Stimulated activated CD4-positive, alpha-beta T cell treated with anti-CD3 and anti-CD28 coated beads, Interleukin-1b, Interleukin-23, amount 100 ng/mL, for 1 hour (primary cell): ENCODE data around the gene RPP30.

Source experiments
- DNase-seq, 2 donors: peaks; one replicate each; pipeline ENCODE4 v3.0.0-alpha.2; 2020; ENCODE audit warnings: low read depth in 2 of 2

RPP30 gene

GRCh38 chr10:90916392-90917237 is 44.8 kb downstream of the RPP30 start:
- DNase-seq = no peak

DNA sequence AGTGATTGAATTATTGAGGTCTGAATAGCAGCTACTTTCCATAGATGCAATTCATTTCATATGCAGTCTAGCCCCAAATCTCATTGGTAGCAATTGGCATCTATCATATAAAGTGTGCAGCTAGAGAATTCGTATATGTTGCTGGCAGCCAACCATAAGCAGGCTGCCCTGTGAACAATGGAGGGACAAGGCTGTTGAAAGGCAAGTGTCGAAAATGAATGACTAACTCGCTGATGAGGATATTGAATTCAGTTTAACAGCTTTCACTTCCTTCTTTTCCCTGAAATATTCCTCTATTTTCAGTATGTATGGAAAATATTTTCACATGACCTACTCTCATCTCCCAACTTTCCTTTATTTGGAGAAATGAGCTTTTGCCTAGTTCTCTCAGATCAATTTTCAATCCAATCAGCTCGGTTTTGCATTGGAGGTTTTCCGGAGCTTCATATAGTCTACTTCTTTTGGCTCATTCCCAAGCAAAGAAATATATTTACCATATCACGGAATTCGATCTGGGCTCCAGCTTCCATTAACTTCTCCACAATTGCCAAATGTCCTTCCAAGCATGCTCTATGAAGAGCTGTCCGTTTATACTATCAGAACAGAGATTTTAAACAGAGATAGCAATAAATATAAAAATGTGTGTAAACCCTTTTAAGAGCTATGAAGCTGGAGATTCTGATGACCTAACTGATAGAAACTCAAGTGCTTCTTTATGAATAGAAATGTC is 45.6 kb downstream of the RPP30 start:
- DNase-seq = no peak

DNA sequence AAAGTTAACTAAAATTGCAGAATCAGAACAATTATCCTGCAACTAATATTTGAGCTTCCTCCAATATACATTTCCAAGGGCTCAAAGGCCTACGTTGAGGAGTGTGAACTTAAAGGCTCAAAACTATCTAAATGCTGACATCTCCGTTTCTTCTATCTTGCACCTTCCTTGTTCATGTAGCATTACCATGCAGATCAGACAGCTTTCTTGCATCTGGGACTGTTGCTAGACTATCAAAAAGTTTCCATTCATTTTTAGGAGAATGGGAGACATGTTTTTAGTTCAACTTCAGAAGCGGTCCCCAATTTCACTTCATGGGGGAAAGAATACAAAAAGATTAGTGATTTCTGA is 46.2 kb downstream of the RPP30 start:
- DNase-seq = no peak

- no peak for DNase-seq
Observed at GRCh38 chr10:90919683-90920574, 48.2 kb downstream of the RPP30 start.

- DNase-seq = no peak
Observed at GRCh38 chr10:90920986-90921666, 49.4 kb downstream of the RPP30 start, which contains the start of gene ANKRD1. ANKRD1 (minus strand) TSS chr10:90921087; CDS start chr10:90921027, 60 bp downstream.

DNA sequence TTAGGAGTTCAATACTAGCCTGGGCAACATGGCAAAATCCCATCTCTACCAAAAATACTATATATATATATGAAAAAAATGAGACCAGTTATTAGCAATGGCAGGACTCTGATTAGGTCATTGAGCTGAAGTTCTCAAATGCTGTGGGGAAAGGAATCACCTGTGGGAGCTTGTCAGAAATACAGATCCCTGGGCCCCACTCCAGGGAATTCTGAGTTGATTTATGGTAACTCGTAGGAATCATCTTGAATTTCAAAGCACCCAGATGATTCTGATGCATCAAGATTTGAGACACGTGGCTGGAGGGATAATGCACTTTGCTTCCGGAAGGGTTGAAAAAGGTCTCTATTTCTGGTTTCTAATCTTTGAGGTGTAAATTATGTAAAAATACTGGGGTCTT is 50.1 kb downstream of the RPP30 start:
- no peak for DNase-seq

DNA sequence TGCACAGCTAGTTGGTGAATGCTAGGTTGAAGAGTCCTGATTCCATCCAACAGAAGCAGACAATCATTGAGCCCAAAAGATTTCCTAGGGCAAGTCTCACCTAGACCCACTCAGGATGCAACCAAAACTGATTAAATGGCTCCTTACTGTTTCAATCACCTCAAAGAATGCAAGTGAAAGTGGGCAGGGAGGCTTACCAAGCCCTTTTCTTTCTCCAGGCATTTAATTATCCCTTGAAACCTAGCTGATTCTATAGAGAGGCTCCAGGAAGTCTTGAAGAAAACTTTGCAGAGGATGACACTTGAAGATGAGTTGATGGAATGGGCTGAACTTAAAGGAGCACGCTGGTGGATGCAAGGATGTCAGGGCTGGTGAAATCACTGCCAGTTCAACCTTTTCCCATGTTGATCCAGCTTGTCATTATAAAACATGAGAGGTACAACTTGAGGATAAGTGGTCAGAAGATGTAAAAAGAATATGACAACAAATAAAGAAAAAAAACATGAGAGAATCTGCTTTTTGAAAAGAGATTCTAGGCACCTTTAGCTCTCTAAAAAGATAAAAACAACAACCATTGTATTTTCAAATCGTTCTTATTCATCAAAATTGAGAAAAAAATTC is 51.4 kb downstream of the RPP30 start:
- DNase-seq = no peak

DNA sequence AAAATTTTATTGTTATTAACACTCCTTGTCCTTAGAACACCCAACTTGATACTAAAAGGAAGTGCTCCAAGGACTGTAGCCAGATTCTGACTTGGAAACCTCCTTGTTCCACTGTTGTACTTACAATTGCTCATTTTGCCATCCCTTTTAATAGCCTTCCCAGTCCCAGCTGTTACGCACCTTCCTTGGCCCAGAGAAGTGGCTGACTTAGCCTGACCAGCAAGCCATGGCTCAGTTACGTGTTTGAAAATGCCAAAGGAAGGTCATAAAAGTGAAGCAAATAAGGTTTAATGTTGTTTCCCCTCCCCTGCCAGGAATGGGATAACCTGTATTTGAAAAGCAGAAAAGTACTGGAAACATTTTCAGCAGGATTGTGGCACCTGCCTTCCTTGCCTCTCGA is 52.8 kb downstream of the RPP30 start:
- no peak for DNase-seq

GRCh38 chr10:90925079-90926029 is 53.6 kb downstream of the RPP30 start:
- no peak for DNase-seq

GRCh38 chr10:90927293-90927692 is 55.5 kb downstream of the RPP30 start:
- DNase-seq = no peak

DNA sequence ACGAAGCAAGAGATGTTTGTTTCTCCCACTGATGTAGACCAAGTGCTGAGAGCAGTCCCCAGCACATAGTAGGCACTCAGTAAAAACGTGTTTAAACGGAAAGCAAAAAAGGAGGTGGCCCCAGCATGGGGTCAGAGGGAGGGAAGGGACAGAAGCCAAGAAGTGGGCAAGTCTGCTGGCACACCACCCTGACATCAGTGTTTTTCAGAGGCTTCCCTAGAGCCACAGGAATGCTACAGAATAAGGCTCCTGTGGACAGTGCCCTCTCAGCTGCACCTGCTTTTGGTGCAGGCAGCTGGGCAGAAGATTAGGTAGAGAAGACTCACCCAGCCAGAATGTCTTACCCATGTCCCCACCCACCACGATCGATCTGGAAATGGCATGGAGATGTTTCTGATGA is 57.4 kb downstream of the RPP30 start:
- DNase-seq = no peak

GRCh38 chr10:90930070-90930837 is 58.5 kb downstream of the RPP30 start:
- no peak for DNase-seq

DNA sequence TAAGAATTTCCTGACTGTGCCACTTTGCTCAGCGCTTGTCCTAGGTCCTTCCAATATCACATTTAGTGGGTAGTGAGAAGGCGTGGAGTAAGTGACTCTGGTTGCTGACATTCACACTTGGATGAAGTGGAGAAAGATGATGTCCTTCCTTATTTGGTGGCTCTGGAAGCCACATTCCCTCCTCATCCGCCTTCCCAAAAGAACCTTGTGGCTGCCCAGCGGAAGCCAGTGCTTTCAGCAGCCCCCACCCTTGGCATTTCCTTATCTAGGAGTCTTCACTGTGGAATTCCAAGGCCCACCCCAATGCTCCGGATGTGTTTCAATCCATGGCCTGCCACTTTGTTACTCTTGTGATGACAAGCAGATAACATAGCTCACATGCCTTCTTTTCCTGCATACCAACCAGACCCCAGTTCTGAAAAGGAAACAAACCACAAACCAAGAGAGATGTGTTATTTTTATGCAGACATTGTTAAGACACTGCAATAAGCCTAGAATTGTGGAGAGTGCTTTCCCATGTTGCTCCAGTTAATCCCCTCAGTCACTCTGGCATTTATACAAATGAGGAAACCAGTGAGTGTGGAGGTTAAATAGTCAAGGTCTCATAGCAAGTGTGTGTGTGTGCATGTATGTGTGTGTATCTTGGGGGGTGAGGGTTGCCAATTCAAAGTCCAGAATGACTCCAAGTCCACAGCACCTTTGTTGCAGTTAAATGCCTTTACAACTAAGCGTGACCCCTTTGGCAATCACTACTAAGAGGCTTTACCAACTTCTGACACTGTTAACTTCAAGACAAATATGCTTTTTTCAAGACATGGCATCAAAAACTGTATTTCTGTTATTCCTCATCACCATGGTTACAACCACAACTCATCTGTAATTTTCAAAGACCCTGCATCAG is 59.4 kb downstream of the RPP30 start:
- DNase-seq = no peak

- DNase-seq = no peak
Observed at GRCh38 chr10:90935581-90936275, 64.0 kb downstream of the RPP30 start.

- DNase-seq = no peak
Observed at GRCh38 chr10:90936276-90936659, 64.5 kb downstream of the RPP30 start.

- no peak for DNase-seq
Observed at GRCh38 chr10:90937645-90938258, 66.0 kb downstream of the RPP30 start.

GRCh38 chr10:90939116-90939515 is 67.3 kb downstream of the RPP30 start:
- no peak for DNase-seq
